HG03103 (cell line): ENCODE measurements around the gene CPLANE2.
"Not testable (repeated sequence)": the region's sequence is repeated elsewhere in the genome, so short reads cannot be mapped to it uniquely, and the experiment has no call there.

Experiments
- ATAC-seq: cut with Tn5 transposase; IDR thresholded peaks from one replicate; pipeline ENCODE4 v1.9.1; 2021; ENCODE audit warnings: low read depth; ENCODE audit not compliant: unreplicated experiment

Gene CPLANE2

GRCh38 chr1:16249596-16250241, 12.7 kb upstream of the CPLANE2 start:
- ATAC-seq = no peak

DNA sequence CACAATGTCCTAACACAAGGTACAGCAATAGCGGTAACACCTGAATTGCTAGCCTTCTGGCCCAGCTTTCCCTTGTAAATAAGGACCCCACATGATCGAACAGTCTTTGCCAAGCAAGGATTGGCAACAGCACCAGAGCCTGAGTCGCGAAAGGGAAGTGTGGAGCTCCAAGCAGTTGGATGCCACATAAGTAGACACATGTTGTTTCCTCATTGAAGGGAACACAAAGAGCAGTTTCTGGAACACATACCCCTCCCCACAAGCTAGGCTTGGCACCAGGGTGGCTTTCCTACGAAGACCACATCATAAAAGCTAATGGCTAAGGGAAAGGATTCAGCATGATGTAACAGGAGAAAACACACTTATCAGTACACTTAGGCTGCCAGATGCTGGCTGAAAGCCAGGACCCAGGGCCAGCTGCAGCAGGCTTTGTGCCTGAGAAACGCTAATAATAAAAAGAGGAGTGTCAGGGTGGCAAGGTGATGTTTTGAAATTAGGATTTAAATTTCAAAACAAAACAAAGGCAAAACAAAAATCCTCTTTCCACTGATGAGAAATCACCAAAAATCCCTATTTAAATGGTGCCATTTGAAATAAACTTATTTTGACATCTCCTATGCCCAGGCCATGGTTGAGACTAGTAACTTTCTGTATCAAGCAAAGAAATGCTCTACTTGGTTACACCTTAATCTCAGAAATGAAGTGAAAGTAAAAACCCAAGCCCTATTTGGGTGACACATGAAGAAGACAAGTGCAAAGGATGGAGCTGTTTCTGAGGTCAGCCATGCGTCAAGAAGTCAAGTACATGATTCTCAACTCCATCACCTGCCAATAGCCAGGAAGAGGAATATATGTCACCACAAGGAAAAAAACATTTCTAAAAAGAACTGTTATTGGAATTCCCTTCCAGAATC, 11.9 kb upstream of the CPLANE2 start:
- peak; percentile 56 for ATAC-seq

GRCh38 chr1:16248007-16248436, 11.0 kb upstream of the CPLANE2 start:
- no peak for ATAC-seq

GRCh38 chr1:16247441-16247840, 10.5 kb upstream of the CPLANE2 start:
- ATAC-seq = no peak

DNA sequence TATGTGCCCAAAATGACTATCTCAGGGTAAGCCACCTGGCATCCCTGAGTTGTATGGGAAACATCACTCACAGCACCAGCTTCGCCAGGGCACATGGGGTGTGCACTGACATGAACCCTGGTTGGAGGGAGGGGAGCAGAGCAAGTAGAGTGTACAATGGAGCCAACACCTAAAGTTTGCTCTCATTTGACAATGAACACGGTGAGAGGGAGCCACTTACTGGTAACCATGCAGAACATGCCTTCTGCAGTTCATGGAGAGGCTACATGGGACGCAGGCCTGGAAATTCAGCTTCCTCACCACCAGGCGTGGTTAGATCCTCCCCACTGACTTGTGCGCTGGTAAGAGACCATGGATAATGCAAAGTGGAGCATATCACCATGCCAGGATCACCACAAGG, 10.0 kb upstream of the CPLANE2 start:
- ATAC-seq = no peak

DNA sequence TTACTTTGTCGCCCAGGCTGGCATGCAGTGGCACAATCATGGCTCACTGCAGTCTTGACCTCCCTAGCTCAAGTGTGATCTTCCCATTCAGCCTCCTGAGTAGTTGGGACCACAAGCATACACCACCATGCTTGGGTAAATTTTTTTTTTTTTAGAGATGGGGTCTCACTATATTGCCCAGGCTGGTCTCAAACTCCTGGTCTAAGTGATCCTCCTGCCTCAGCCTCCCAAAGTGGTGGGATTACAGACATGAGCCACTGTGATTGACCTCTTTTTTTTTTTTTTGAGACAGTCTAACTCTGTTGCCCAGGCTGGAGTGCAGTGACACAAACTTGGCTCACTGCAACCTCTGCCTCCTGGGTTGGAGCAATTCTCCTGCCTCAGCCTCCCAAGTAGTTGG, 9.3 kb upstream of the CPLANE2 start:
- ATAC-seq = not testable (repeated sequence)

DNA sequence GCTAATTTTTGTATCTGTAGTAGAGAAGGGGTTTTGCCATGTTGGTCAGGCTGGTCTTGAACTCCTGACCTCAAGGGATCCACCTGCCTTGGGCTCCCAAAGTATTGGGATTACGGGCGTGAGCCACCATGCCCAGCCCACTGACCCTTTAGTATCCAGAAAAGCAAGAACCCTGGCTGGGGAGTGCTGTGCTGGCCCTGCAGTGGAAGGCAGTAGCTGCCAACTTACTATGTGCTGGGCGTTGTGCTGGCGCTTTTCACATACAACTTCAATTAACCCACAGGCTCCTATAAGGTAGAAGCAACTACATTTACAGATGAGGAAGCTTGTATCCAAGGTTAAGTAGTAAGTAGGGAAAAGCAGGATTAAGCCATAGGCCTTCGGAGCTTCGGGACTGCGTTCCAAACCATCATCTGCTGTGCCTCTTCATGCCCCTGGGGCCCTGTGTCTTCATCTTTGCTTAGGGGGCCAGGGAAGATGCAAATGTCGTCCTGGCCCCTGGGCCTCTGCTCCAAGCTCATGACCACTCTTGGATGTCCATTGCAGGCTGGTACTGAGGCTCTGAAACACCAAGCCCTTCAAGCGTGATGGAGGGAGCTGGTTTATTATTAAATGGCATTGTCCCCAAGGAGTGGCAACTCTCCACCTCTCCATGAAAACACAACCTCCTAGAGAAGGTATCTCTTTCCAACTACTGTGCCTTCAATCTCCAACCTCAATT, 8.7 kb upstream of the CPLANE2 start:
- ATAC-seq = no peak

DNA sequence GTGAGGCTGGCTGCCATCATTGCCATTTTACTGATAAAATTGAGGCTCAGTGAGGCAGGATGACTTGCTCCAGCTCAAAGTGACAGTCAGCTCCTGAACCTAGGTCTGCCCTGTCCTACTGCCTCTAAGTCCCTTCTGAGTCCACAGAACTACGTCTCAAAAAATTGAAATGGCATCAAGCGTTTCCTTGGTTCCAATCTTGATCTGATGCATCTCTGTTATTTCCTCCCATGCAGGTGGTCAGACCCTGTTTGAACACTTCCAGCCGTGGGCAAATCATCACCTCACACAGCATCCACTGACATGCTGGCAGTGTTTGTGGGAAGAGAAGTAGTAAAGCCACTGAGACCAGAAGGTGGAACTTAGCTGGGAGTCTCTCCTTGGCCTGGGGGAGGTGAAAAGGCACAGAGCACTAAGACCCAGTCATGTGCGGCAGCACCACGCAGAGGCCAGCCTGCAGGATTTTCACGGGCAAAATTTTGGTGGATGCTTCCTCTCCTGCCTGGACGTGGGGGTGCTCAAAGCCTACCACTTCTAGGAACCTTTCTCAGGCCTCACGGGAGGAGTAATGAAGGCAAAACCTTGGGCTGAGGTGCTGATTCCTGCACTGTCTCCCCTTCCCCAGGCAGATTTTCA, 7.8 kb upstream of the CPLANE2 start:
- no peak for ATAC-seq

GRCh38 chr1:16243936-16244649, 7.1 kb upstream of the CPLANE2 start:
- no peak for ATAC-seq

GRCh38 chr1:16243215-16243610, 6.2 kb upstream of the CPLANE2 start:
- ATAC-seq = no peak

GRCh38 chr1:16242556-16243214, 5.7 kb upstream of the CPLANE2 start:
- no peak for ATAC-seq

- ATAC-seq = no peak
These were observed 4.3 kb upstream of the CPLANE2 start for GRCh38 chr1:16241221-16241708.

- ATAC-seq = no peak
These were observed 3.0 kb upstream of the CPLANE2 start for GRCh38 chr1:16239972-16240491.

DNA sequence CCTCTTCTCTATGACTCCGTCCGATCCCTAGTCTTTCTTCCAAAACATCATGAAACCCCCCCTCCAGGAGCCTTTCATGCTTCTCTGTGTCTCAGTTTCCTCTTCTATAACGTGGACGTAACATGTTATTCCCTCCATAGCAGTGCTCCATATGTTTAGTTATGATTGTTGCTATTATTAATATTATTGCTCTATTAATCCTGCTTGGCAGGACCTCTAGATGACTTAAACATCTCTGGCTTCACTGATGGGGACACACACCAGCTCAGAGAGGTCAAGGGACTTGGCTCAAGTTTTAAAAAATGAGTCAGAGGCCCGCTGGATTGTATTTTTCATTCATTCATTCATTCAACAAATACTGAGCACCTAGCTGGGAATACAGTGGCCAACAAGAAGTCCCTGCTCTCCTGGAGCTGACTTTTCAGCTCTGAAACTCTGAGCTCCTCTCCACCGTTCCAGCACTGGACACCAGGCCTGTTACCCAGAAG, 404 bp upstream of the CPLANE2 start:
- no peak for ATAC-seq

DNA sequence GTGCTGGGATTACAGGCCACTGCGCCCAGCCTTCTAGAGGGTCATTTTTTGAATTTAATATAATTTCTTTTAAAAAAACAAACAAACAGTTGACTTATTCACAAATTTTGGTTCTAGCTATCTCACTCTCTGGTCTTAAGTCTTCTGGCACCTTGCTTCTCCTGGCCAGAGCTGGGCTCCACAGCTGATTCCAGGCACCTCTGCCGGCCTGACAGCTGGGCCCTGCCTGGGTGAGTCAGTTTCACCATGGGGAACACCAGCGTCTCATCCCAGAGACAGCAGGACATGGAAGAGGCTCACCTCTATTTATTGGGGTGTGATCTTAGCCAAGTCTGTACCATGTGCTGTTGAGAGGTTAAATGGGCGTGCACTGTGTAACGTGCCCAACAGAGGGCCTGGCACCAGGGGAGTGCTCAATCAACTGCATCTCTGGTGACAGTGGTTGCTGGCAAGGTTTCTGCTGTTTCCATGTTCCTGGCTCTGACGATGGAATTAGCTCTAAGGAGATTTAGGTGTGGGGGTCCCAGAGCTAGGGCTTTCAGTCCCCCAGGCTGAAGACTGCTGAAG, 956 bp downstream of the CPLANE2 start:
- peak; percentile 33 for ATAC-seq

GRCh38 chr1:16235347-16235746, 1.6 kb downstream of the CPLANE2 start:
- ATAC-seq = no peak

DNA sequence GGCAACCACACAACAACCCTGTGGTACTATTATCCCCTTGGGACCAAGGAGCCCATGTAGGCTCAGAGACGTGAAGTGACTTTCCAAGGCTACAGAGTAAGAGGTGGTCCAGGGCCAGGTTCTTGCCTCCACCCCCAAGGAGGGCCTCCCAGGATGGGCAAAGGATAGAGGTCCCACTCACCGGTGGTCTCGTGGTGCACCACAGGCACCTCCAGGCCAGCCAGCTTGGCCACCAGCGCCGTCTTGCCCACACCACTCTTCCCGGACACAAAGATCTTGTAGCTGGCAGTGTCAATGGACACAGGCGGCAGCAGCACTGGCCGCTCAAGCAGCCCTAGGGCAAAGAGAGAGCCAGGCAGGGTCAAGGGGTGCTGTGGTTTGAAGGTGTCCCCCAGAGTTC, 3.6 kb downstream of the CPLANE2 start:
- no peak for ATAC-seq

DNA sequence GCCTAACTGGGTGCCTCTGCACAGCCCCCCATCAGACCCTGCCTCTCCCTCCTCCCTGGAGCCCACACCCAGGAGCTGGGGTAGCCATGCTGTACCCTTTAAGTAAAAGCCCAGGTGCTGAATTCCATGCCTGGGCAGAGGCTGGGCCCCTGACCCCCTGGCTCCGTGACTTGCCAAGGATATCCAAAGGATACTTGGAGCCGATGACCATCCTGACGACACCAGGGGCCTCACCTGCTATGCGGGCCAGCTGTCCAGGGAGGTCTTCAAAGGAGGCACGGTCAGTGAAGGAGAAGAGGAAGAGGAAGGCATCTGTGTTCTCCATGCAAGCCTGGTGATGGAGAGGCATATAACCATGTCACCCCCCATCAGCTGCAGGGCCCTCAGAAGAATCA, 4.7 kb downstream of the CPLANE2 start:
- ATAC-seq = no peak
